Smooth muscle cell (in vitro differentiated cells): ENCODE data around the gene SELENOT. TPM values are rescaled to one million over a fixed set of nuclear protein-coding genes. Genes with fewer than 3 reads are reported as not detected.

Experiments
- DNase-seq: peaks from one replicate; lab custom pipeline; 2025; ENCODE audit not compliant: unreplicated experiment; lab: John Stamatoyannopoulos, UW
- H2AFZ ChIP-seq: fragments of 200-600 bp; sonication (generic); 2 replicates; pipeline ENCODE4 v1.6.0; 2016; ENCODE audit warnings: antibody characterized with exemption, low read depth, mild to moderate bottlenecking
- H3F3A ChIP-seq: fragments of 200-600 bp; sonication (generic); 2 replicates; pipeline ENCODE4 v1.6.0; 2017; ENCODE audit warnings: antibody characterized with exemption, low read depth
- H3K27ac ChIP-seq: fragments of 200-600 bp; sonication (generic); 2 replicates; pipeline ENCODE4 v1.5.1; 2016; ENCODE audit warnings: low read depth, mild to moderate bottlenecking
- H3K27me3 ChIP-seq: fragments of 200-600 bp; sonication (generic); 2 replicates; pipeline ENCODE4 v1.6.1; 2016; ENCODE audit warnings: low read depth, mild to moderate bottlenecking
- H3K36me3 ChIP-seq: fragments of 200-600 bp; sonication (generic); 2 replicates; pipeline ENCODE4 v1.5.1; 2016; ENCODE audit warnings: low read depth
- H3K4me1 ChIP-seq: fragments of 200-600 bp; sonication (generic); 2 replicates; pipeline ENCODE4 v1.5.1; 2016; ENCODE audit warnings: low read depth
- H3K4me2 ChIP-seq: fragments of 200-600 bp; sonication (generic); 2 replicates; pipeline ENCODE4 v1.6.0; 2016; ENCODE audit warnings: mild to moderate bottlenecking
- H3K4me3 ChIP-seq: fragments of 200-600 bp; sonication (generic); 2 replicates; pipeline ENCODE4 v1.5.1; 2016; ENCODE audit warnings: mild to moderate bottlenecking
- H3K79me2 ChIP-seq: fragments of 200-600 bp; sonication (generic); 2 replicates; pipeline ENCODE4 v1.6.0; 2016; ENCODE audit warnings: low read depth, mild to moderate bottlenecking
- H3K9ac ChIP-seq: fragments of 200-600 bp; sonication (generic); 2 replicates; pipeline ENCODE4 v1.6.0; 2016; ENCODE audit warnings: low read depth
- H3K9me3 ChIP-seq: fragments of 200-600 bp; sonication (generic); replicated peaks from 2 replicates; pipeline ENCODE4 v1.5.1; 2016; ENCODE audit warnings: low read depth
- H4K20me1 ChIP-seq: fragments of 200-600 bp; sonication (generic); 2 replicates; pipeline ENCODE4 v1.6.0; 2016; ENCODE audit warnings: low read depth
- CTCF ChIP-seq: fragments of 200-600 bp; sonication (generic); IDR thresholded peaks from 2 replicates; pipeline ENCODE4 v1.5.1; 2017; ENCODE audit warnings: borderline replicate concordance, mild to moderate bottlenecking, antibody characterized with exemption; ENCODE audit not compliant: insufficient read depth, poor library complexity, severe bottlenecking
- WGBS: methylation state at CpG from one replicate; pipeline ENCODE4 v1.1.7; 2016; ENCODE audit warnings: low lambda C conversion rate; 5-methylcytosine and 5-hydroxymethylcytosine counted together
- polyA plus RNA-seq: library from polyadenylated mRNA; unstranded; fragments of >200 nt; fragmentation: Nextera tagmentation; extraction: Ambion mirVana; gene quantifications from 2 replicates; pipeline ENCODE4 v1.2.1, GENCODE V29; 2016
- total RNA-seq: library from RNA; depleted of rRNA; stranded (reverse); fragments of >200 nt; gene quantifications from 2 replicates; pipeline ENCODE4 v1.2.3, GENCODE V29; 2014

Gene SELENOT
- total and polyA plus RNA-seq, 2 experiments from 2014 or later, result 92.5 to 128 TPM

DNA sequence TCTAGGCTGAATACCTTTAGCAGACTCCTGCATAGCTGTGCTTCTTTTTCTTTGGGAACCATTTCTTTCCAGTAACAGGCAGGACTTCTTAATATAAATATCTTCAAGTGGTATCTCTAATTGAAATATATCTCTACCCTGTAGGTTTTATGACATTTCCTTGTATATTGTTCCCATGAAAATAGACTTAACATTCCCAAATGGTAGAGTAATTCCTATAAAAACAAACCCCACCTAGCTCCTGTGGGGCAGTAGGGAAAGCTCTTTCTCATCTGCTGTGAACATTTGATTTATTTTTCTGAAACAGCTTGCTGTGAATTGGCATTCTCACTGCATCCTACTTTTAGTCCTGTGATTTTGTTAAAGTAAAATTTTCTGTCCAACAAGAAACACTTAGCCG is 20.8 kb downstream of the SELENOT start:
- H3K9ac ChIP-seq, result no peak overlapping the region
- no peak overlapping the region for H3K4me2 ChIP-seq
- no peak for DNase-seq
- H3K27ac ChIP-seq, result no peak overlapping the region
- H3K79me2 ChIP-seq, result peaks cover 36% of the 10 kb centered on the region
- H3K4me3 ChIP-seq, result no peak overlapping the region
- H4K20me1 ChIP-seq, result peaks cover 53% of the 10 kb centered on the region
- no peaks in the 10 kb centered on the region for H3F3A ChIP-seq
- TF ChIP-seq CTCF, result no peak
- no peaks in the 10 kb centered on the region for H3K9me3 ChIP-seq
- peaks cover 15% of the 10 kb centered on the region for H3K36me3 ChIP-seq
- H2AFZ ChIP-seq, result no peak overlapping the region
- no peaks in the 10 kb centered on the region for H3K27me3 ChIP-seq
- 97% methylated on average over 1 of the region's 1 CpG for WGBS
- H3K4me1 ChIP-seq, result no peaks in the 10 kb centered on the region

DNA sequence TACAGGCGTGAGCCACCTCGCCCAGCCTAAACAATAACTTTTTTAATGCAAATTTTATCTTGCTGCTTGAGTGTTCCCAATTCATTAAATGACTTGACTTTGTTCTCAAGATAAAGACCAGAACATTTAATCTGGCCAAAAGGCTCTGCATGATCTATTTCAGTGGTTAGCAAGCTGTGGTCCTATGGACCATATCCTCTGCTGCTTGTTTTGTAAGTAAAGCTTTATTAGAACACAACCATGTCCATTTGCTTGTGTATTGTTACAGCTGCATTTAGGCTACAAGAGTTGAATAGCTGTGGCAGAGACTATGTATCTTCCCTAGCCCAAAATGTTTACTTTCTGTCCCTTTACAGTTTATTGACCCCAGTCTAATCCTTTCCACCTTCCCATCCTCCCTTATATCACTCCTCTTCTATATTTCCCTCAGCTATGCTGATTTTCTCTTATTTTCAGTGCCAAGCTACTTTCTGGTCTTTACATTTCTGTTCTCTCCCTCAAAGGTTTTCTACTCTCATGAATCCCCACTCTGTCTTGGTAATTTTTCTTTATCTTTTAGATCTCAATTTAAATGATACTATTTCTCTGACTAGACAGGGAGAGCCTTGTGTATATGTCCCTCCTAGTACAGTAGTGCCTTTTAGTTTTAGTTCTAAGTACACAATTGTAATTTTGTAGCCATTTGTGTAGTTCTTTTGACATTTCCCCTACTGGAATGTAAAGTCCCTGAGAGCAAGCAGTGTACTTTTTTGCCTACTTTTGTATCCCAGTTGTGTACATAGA is 23.2 kb downstream of the SELENOT start:
- H3K4me2 ChIP-seq, result no peak overlapping the region
- H4K20me1 ChIP-seq, result peaks cover 29% of the 10 kb centered on the region
- no peak for TF ChIP-seq CTCF
- no peak overlapping the region for H2AFZ ChIP-seq
- H3K4me1 ChIP-seq, result no peaks in the 10 kb centered on the region
- H3K36me3 ChIP-seq, result peaks cover 16% of the 10 kb centered on the region
- H3K4me3 ChIP-seq, result no peak overlapping the region
- no peak overlapping the region for H3K27ac ChIP-seq
- 97% methylated on average over 2 of the region's 2 CpGs for WGBS
- no peaks in the 10 kb centered on the region for H3K27me3 ChIP-seq
- DNase-seq, result no peak
- H3K9ac ChIP-seq, result no peak overlapping the region
- peaks cover 15% of the 10 kb centered on the region for H3K79me2 ChIP-seq
- H3K9me3 ChIP-seq, result no peaks in the 10 kb centered on the region
- H3F3A ChIP-seq, result no peaks in the 10 kb centered on the region

DNA sequence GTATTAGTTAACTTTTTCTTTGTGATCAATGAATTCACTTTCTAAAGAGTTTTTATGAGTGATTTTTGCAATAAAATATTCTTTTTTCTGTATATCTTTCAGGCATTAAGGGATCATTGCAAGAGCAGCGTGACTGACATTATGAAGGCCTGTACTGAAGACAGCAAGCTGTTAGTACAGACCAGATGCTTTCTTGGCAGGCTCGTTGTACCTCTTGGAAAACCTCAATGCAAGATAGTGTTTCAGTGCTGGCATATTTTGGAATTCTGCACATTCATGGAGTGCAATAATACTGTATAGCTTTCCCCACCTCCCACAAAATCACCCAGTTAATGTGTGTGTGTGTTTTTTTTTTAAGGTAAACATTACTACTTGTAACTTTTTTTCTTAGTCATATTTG is 24.4 kb downstream of the SELENOT start:
- Histone ChIP-seq H3K36me3 (peaks cover 16% of the 10 kb centered on the region), H3K79me2 (peaks cover 3% of the 10 kb centered on the region), H3F3A (no peaks in the 10 kb centered on the region), H3K4me1 (no peaks in the 10 kb centered on the region), H3K27ac (no peak overlapping the region), H4K20me1 (peaks cover 17% of the 10 kb centered on the region), H3K4me2 (no peak overlapping the region), H3K9ac (no peak overlapping the region), H3K4me3 (no peak overlapping the region), H2AFZ (no peak overlapping the region), H3K9me3 (no peaks in the 10 kb centered on the region), H3K27me3 (no peaks in the 10 kb centered on the region)
- no peak for DNase-seq
- WGBS, result 80% methylated on average over 2 of the region's 2 CpGs
- no peak for TF ChIP-seq CTCF

DNA sequence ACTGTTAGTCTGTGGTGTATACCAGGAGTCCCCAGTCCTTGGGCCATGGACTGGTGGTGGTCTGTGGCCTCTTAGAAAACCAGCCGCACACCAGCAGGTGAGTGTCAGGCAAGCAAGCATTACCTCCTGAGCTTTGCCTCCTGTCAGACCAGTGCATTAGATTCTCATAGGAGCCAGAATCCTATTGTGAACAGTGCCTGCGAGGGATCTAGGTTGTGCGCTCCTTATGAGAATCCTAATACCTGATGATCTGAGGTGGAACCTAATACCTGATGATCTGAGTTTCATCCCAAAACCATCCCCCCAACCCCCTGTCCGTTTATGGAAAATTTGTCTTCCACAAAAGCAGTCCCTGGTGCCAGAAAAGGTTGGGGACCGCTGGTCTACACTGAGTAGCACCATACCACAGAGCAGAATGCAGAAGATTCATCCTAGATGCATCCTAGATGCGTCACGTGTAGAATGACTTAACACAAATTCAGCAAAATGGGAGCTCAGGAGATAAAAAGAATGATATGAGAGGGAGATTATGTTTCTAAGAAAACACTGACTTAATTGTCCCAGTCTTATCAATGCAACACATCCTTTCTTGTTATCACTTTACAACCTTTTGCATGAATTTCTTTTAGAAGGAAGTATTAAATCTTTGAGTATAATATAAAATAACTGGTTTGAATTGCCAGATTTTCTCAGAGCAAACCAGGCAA is 28.5 kb downstream of the SELENOT start:
- H3K27me3 ChIP-seq, result no peaks in the 10 kb centered on the region
- H4K20me1 ChIP-seq, result no peaks in the 10 kb centered on the region
- WGBS, result 91% methylated on average over 7 of the region's 7 CpGs
- H3F3A ChIP-seq, result no peaks in the 10 kb centered on the region
- no peak overlapping the region for H3K9ac ChIP-seq
- no peak overlapping the region for H3K27ac ChIP-seq
- no peak overlapping the region for H3K4me2 ChIP-seq
- TF ChIP-seq CTCF, result no peak
- no peaks in the 10 kb centered on the region for H3K79me2 ChIP-seq
- no peak for DNase-seq
- peaks cover 8% of the 10 kb centered on the region for H3K4me1 ChIP-seq
- no peak overlapping the region for H3K4me3 ChIP-seq
- H3K36me3 ChIP-seq, result peaks cover 12% of the 10 kb centered on the region
- no peaks in the 10 kb centered on the region for H3K9me3 ChIP-seq
- no peak overlapping the region for H2AFZ ChIP-seq
